CD4-positive, alpha-beta memory T cell (primary cell): Measurements from ENCODE around the gene CLSTN3. TPM values are rescaled to one million over a fixed set of nuclear protein-coding genes. Genes with fewer than 3 reads are reported as not detected.
A peak's percentile ranks its signal among the peaks of the same experiment; 100 is the strongest.

Experiments
- CTCF ChIA-PET: fragments of 350-600 bp; sonication (Branson Sonifier 250); formaldehyde crosslinking; loops from one replicate; lab custom pipeline; 2021; ENCODE audit warnings: inconsistent platforms; ENCODE audit not compliant: partially characterized antibody; lab: Charles Lee
- POLR2A ChIA-PET: fragments of 350-600 bp; sonication (Branson Sonifier 250); formaldehyde crosslinking; loops from one replicate; lab custom pipeline; 2021; ENCODE audit not compliant: partially characterized antibody; lab: Charles Lee
- DNase-seq, 5 donors: peaks; one replicate each; pipeline versions ENCODE4 v3.0.0 to v3.0.0-alpha.2; 2020 to 2022; ENCODE audit warnings: mixed read lengths in 1 of 5
- H3K27ac ChIP-seq: one replicate; pipeline ENCODE4 v1.7.0; 2013; ENCODE audit warnings: low read depth, low read length
- H3K27me3 ChIP-seq: 2 replicates; pipeline ENCODE4 v1.7.0; 2013; ENCODE audit warnings: mild to moderate bottlenecking, low read length, moderate library complexity; ENCODE audit not compliant: insufficient read depth
- H3K36me3 ChIP-seq: 2 replicates; pipeline ENCODE4 v1.7.0; 2013; ENCODE audit warnings: mild to moderate bottlenecking, low read length, moderate library complexity; ENCODE audit not compliant: insufficient read depth
- H3K4me1 ChIP-seq: 2 replicates; pipeline ENCODE4 v1.7.0; 2013; ENCODE audit warnings: mild to moderate bottlenecking, low read length, moderate library complexity; ENCODE audit not compliant: insufficient read depth
- H3K4me3 ChIP-seq, 2 donors: one replicate each; pipeline ENCODE4 v1.7.0; 2013; ENCODE audit warnings: low read length in 2 of 2, mild to moderate bottlenecking in 1 of 2
- H3K9me3 ChIP-seq, 2 donors: one replicate each; pipeline ENCODE4 v1.7.0; 2013; ENCODE audit warnings: low read length in 2 of 2, control low read depth in 1 of 2; ENCODE audit not compliant: control insufficient read depth in 1 of 2
- H3K27ac Mint-ChIP-seq, 7 donors: one replicate each; pipeline ENCODE4 v1.8.0; 2020 to 2021; ENCODE audit warnings: mixed read lengths in 7 of 7, mild to moderate bottlenecking in 6 of 7, inconsistent platforms in 3 of 7, moderate library complexity in 3 of 7
- H3K27me3 Mint-ChIP-seq, 2 donors: one replicate each; pipeline ENCODE4 v1.8.0; 2020 to 2021; ENCODE audit warnings: mixed read lengths in 2 of 2
- H3K36me3 Mint-ChIP-seq, 2 donors: one replicate each; pipeline ENCODE4 v1.8.0; 2020 to 2021; ENCODE audit warnings: mixed read lengths in 2 of 2, inconsistent platforms in 1 of 2, mild to moderate bottlenecking in 1 of 2
- H3K4me1 Mint-ChIP-seq, 4 donors: one replicate each; pipeline ENCODE4 v1.8.0; 2020 to 2021; ENCODE audit warnings: mixed read lengths in 4 of 4, mild to moderate bottlenecking in 1 of 4
- H3K4me3 Mint-ChIP-seq, 8 donors: one replicate each; pipeline ENCODE4 v1.8.0; 2020 to 2021; ENCODE audit warnings: mixed read lengths in 8 of 8, mild to moderate bottlenecking in 7 of 8, moderate library complexity in 6 of 8, inconsistent platforms in 3 of 8
- H3K9me3 Mint-ChIP-seq, 8 donors: one replicate each; pipeline ENCODE4 v1.8.0; 2020 to 2021; ENCODE audit warnings: mixed read lengths in 8 of 8, mild to moderate bottlenecking in 5 of 8, inconsistent platforms in 3 of 8, moderate library complexity in 1 of 8
- intact Hi-C: fragments of 100-400 bp; cut with micrococcal nuclease; formaldehyde crosslinking; loops from one replicate; pipeline ENCODE4 v1.15.1; 2023
- polyA plus RNA-seq, 2 donors: library from polyadenylated mRNA; unstranded; fragments of 300-500 nt; fragmentation: Illumina TruSeq; gene quantifications; one replicate each; pipeline ENCODE4 v1.2.3, GENCODE V29; 2021
- total RNA-seq, 2 experiments: library from RNA; stranded (reverse); gene quantifications; one replicate each; pipeline ENCODE4 v1.2.3, GENCODE V29; 2021

Gene CLSTN3
- total and polyA plus RNA-seq, 4 experiments from 2014 or later = 6.7 to 58.5 (median 29.1) TPM

DNA sequence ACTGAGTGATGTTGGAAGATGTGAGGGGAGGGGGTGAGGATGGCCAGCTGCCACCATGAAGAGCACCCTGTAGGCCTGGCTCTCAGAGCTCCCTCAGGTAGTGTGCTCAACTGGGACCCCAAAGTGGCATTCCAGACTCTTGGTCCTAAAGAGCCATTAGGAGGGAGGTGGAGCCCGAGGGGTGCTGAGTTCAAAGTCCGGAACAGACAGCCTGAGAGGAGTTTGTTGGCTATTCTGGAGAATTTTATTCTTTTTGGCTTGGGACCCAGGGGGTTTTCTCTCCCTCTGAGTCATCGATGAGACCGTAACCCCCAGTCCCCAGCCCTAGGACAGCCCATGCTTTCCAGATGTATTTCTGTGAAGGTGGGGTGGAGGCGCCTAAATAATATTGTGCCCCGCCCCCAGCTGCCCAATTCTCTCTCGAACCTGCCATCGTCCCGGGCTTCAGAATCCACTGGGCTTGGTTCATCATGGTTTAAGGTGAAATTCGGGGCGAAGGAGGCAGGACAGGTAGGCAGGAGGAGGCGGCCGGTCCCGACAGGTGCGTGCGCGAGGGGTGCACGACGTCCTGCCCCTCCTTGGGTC is 792 bp upstream of the CLSTN3 start:
- H3K4me1 ChIP-seq = peaks cover 24% of the 10 kb centered on the region
- intact Hi-C loops = no loop called here
- CTCF ChIA-PET = interaction anchor here (1.0 to 1.1 kb wide), 2 partner anchors 16 to 21 kb away, joined by 3 read pairs; no protein-coding TSS in a partner anchor
- Mint-ChIP-seq H3K36me3 (peaks cover 0 to 29% of the 10 kb centered on the region in 2 donors), H3K4me1 (peaks cover 23 to 45% (median 29%) of the 10 kb centered on the region in 4 donors), H3K27me3 (no peaks in the 10 kb centered on the region), H3K4me3 (peak overlapping the region; percentile 95 to 99 (median 96)), H3K27ac (peak overlapping the region; percentile 94 to 99 (median 97)), H3K9me3 (no peaks in the 10 kb centered on the region)
- POLR2A ChIA-PET = interaction anchor here (1.0 to 2.5 kb wide), 2 partner anchors 22 to 186 kb away, joined by 3 to 7 read pairs; partner anchors contain the start of genes C12orf57 and RNU7-1
- peak in 1 of 5 donors; percentile 61 for DNase-seq
- H3K36me3 ChIP-seq = peaks cover 4% of the 10 kb centered on the region
- H3K4me3 ChIP-seq = peak overlapping the region; percentile 85 to 94
- no peaks in the 10 kb centered on the region for H3K27me3 ChIP-seq
- H3K27ac ChIP-seq = peak overlapping the region; percentile 80
- no peaks in the 10 kb centered on the region for H3K9me3 ChIP-seq

DNA sequence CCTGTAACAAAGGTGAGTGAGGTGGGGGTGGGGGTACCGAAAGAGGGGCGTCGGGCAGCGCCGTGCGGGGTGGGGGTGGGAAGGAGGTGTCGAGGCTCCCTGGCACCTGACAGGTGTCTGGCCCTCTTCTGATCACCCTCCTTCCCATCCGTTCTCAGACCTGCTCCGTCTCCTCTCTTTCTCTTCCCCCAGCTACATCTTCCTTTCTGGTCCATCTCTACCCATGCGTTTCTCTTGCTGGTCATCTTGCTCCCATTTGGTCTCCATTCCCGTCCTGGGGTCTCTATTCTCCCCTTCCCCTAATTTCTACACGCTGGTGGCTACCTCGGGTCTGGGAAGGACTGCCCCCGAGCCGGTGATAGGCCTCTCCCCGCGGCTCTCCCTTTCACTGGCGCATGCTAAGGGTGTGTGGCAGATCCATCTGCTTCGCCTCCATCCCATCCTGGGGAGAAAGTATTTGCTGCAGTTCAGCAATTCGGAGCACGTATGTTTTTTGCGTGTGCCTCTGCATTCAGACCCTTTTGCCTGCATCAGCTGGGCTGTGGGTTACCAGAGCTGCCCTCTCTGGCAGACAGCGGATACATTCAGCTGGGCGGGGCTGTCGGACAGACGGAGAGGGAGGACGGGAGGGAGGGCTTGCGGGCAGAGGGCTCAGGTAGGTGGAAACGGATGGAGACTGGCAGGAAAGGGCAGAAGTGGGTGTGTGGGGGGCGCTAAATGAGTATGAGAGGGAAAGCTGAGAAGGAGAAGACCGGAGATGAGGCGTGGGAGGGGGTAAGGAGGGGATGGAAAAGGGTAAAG is 730 bp downstream of the CLSTN3 start:
- H3K4me1 Mint-ChIP-seq = peaks cover 23 to 52% (median 29%) of the 10 kb centered on the region in 4 donors

DNA sequence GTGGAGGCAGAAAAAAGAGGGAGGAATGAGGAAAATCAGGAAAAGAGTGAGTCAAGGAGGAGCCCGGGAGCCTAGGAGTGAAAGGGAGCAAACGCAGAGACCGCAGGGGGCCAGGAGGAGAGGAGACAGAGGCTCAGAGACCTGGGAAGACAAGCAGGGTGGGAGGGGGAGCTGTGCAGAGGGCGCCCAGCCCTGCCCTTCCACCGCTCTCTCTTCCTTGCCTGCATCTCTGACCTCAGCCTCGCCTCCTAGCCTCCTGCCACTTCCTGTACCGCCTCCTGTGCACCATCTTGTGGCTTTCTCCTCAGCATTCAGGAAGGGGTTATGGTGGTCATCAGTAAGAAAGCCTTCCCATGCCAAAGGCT is 1.3 kb downstream of the CLSTN3 start:
- Histone ChIP-seq H3K9me3 (no peaks in the 10 kb centered on the region), H3K27ac (peak overlapping the region; percentile 80), H3K36me3 (peaks cover 21% of the 10 kb centered on the region), H3K27me3 (no peaks in the 10 kb centered on the region), H3K4me3 (peak overlapping the region; percentile 85 to 94), H3K4me1 (peaks cover 24% of the 10 kb centered on the region)
- H3K27ac Mint-ChIP-seq = peak overlapping the region; percentile 94 to 99 (median 97)
- CTCF ChIA-PET = interaction anchor here (0.9 to 1.8 kb wide), 3 partner anchors 14 to 57 kb away, joined by 3 to 6 read pairs (median 4); partner anchors contain the start of gene PEX5
- POLR2A ChIA-PET = interaction anchor here (1.0 to 2.5 kb wide), 5 partner anchors 9 to 188 kb away, joined by 4 to 7 read pairs (median 5); partner anchors contain the start of genes C12orf57 and RNU7-1
- H3K4me3 Mint-ChIP-seq = peak overlapping the region; percentile 95 to 99 (median 96)
- H3K36me3 Mint-ChIP-seq = peaks cover 13 to 49% of the 10 kb centered on the region in 2 donors
- peak in 3 of 5 donors; percentile 32 to 55 (median 43) for DNase-seq
- H3K9me3 Mint-ChIP-seq = no peaks in the 10 kb centered on the region
- H3K27me3 Mint-ChIP-seq = no peaks in the 10 kb centered on the region
- intact Hi-C loops = loop anchor here (2.0 kb wide), 1 partner anchor 23 kb away; the partner anchor contains the start of gene C1RL
- peaks cover 23 to 52% (median 29%) of the 10 kb centered on the region in 4 donors for H3K4me1 Mint-ChIP-seq

More for the DNA sequence above, 730 bp downstream of the CLSTN3 start:
- peaks cover 11 to 44% of the 10 kb centered on the region in 2 donors for H3K36me3 Mint-ChIP-seq
- Histone ChIP-seq H3K4me1 (peaks cover 24% of the 10 kb centered on the region), H3K27me3 (no peaks in the 10 kb centered on the region), H3K4me3 (peak overlapping the region; percentile 85 to 94), H3K9me3 (no peaks in the 10 kb centered on the region), H3K27ac (peak overlapping the region; percentile 80), H3K36me3 (peaks cover 15% of the 10 kb centered on the region)
- ChIA-PET CTCF (interaction anchor here (0.9 to 1.8 kb wide), 3 partner anchors 14 to 58 kb away, joined by 3 to 6 read pairs (median 4); partner anchors contain the start of gene PEX5), POLR2A (interaction anchor here (1.0 to 2.5 kb wide), 5 partner anchors 10 to 187 kb away, joined by 4 to 7 read pairs (median 5); partner anchors contain the start of genes C12orf57 and RNU7-1)
- intact Hi-C loops = loop anchor here (2.0 kb wide), 1 partner anchor 22 kb away; the partner anchor contains the start of gene C1RL
- H3K27me3 Mint-ChIP-seq = no peaks in the 10 kb centered on the region
- peak overlapping the region; percentile 94 to 99 (median 97) for H3K27ac Mint-ChIP-seq
- peak; percentile 24 to 63 (median 41) for DNase-seq
- no peaks in the 10 kb centered on the region for H3K9me3 Mint-ChIP-seq
- H3K4me3 Mint-ChIP-seq = peak overlapping the region; percentile 95 to 99 (median 96)

GRCh38 chr12:7134396-7135166 is 4.4 kb downstream of the CLSTN3 start:
- Histone ChIP-seq H3K4me3 (no peak overlapping the region), H3K9me3 (no peaks in the 10 kb centered on the region), H3K36me3 (peaks cover 40% of the 10 kb centered on the region), H3K4me1 (peaks cover 17% of the 10 kb centered on the region), H3K27me3 (no peaks in the 10 kb centered on the region), H3K27ac (no peak overlapping the region)
- H3K9me3 Mint-ChIP-seq = no peaks in the 10 kb centered on the region
- H3K4me3 Mint-ChIP-seq = peak overlapping the region in 1 of 8 donors; percentile 55
- H3K4me1 Mint-ChIP-seq = peaks cover 15 to 43% (median 22%) of the 10 kb centered on the region in 4 donors
- DNase-seq = peak in 1 of 5 donors; percentile 14
- H3K27ac Mint-ChIP-seq = peak overlapping the region in 4 of 7 donors; percentile 31 to 53 (median 44)
- intact Hi-C loops = no loop called here
- no peaks in the 10 kb centered on the region for H3K27me3 Mint-ChIP-seq
- peaks cover 36 to 69% of the 10 kb centered on the region in 2 donors for H3K36me3 Mint-ChIP-seq
- POLR2A ChIA-PET = no interaction called here
- CTCF ChIA-PET = no interaction called here

DNA sequence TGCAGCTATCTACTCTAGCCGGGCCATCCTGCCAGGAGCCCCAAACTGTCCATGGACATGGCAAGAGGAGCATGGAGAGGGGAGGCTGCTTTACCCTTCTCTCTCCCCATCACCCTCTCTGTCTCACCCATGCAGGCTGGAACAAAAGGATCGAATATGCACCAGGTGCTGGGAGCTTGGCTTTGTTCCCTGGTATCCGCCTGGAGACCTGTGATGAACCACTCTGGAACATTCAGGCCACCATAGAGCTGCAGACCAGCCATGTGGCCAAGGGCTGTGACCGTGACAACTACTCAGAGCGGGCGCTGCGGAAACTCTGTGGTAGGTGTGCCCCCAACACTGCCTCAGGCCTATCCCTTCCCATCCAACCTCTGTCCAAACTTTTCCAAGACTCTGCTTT is 5.9 kb downstream of the CLSTN3 start:
- Histone ChIP-seq H3K27me3 (no peaks in the 10 kb centered on the region), H3K9me3 (no peaks in the 10 kb centered on the region), H3K4me3 (no peak overlapping the region), H3K4me1 (peaks cover 13% of the 10 kb centered on the region), H3K27ac (no peak overlapping the region), H3K36me3 (peaks cover 40% of the 10 kb centered on the region)
- DNase-seq = no peak
- CTCF ChIA-PET = interaction anchor here (1.5 kb wide), 1 partner anchor 9 kb away, joined by 8 read pairs; no protein-coding TSS in a partner anchor
- Mint-ChIP-seq H3K27me3 (no peaks in the 10 kb centered on the region), H3K36me3 (peaks cover 41 to 70% of the 10 kb centered on the region in 2 donors), H3K27ac (peak overlapping the region in 2 of 7 donors; percentile 36 to 67), H3K4me1 (peaks cover 10 to 28% (median 19%) of the 10 kb centered on the region in 4 donors), H3K4me3 (no peak overlapping the region), H3K9me3 (no peaks in the 10 kb centered on the region)
- intact Hi-C loops = no loop called here
- POLR2A ChIA-PET = no interaction called here

- H3K27ac ChIP-seq = no peak overlapping the region
- no peak for DNase-seq
- H3K4me3 ChIP-seq = no peak overlapping the region
- intact Hi-C loops = no loop called here
- Mint-ChIP-seq H3K4me3 (no peak overlapping the region), H3K27me3 (no peaks in the 10 kb centered on the region), H3K4me1 (peaks cover 5 to 23% (median 13%) of the 10 kb centered on the region in 4 donors), H3K36me3 (peaks cover 47 to 74% of the 10 kb centered on the region in 2 donors), H3K9me3 (no peaks in the 10 kb centered on the region), H3K27ac (no peak overlapping the region)
- peaks cover 7% of the 10 kb centered on the region for H3K4me1 ChIP-seq
- no peaks in the 10 kb centered on the region for H3K9me3 ChIP-seq
- ChIA-PET POLR2A (no interaction called here), CTCF (interaction anchor here (1.5 kb wide), 1 partner anchor 9 kb away, joined by 8 read pairs; no protein-coding TSS in a partner anchor)
- H3K27me3 ChIP-seq = no peaks in the 10 kb centered on the region
- peaks cover 40% of the 10 kb centered on the region for H3K36me3 ChIP-seq
These were observed 6.5 kb downstream of the CLSTN3 start for GRCh38 chr12:7136676-7137075.
